Peyer's patch (tissue), 4 donors: Measurements from ENCODE around the gene MTMR6. TPM values are rescaled to one million over a fixed set of nuclear protein-coding genes. Genes with fewer than 3 reads are reported as not detected.

ENCODE experiments used
- DNase-seq, 3 donors: peaks; one replicate each; pipeline ENCODE4 v3.0.0-alpha.2; 2017 to 2019
- H3K27ac ChIP-seq, 4 donors: fragments of 200-600 bp; sonication (generic); one replicate each; pipeline ENCODE4 v1.5.1; 2016 to 2019
- H3K27me3 ChIP-seq, 2 donors: fragments of 200-600 bp; sonication (generic); one replicate each; pipeline ENCODE4 v1.5.1; 2019
- H3K36me3 ChIP-seq, 3 donors: fragments of 200-600 bp; sonication (generic); one replicate each; pipeline ENCODE4 v1.5.1; 2016 to 2019
- H3K4me1 ChIP-seq, 4 donors: fragments of 200-600 bp; sonication (generic); one replicate each; pipeline ENCODE4 v1.5.1; 2016 to 2019
- H3K4me3 ChIP-seq, 4 donors: fragments of 200-600 bp; sonication (generic); 1 replicate in 3 of 4; 2 replicates in 1 of 4; pipeline ENCODE4 v1.5.1; 2016 to 2019; ENCODE audit warnings: mild to moderate bottlenecking in 1 of 4
- H3K9me3 ChIP-seq, 4 donors: fragments of 200-600 bp; sonication (generic); one replicate each; pipeline ENCODE4 v1.5.1; 2016 to 2019; ENCODE audit warnings: mild to moderate bottlenecking in 1 of 4
- CTCF ChIP-seq, 6 experiments: fragments of 450-650 bp in 4 of 6; fragments of 200-600 bp in 2 of 6; sonication (generic) in 1 of 6; IDR thresholded peaks; one replicate each; pipeline ENCODE4 v1.5.1; 2017 to 2019; ENCODE audit warnings: antibody characterized with exemption in 6 of 6, mild to moderate bottlenecking in 3 of 6, moderate library complexity in 1 of 6
- POLR2A ChIP-seq, 2 donors: fragments of 450-650 bp; IDR thresholded peaks; one replicate each; pipeline ENCODE4 v1.5.1; 2017; ENCODE audit warnings: antibody characterized with exemption in 2 of 2, mild to moderate bottlenecking in 2 of 2, moderate library complexity in 2 of 2
- total RNA-seq, 4 donors: library from RNA; depleted of rRNA; stranded (reverse); fragments of >200 nt; gene quantifications; one replicate each; pipeline ENCODE4 v1.1.0, GENCODE V29; 2016

MTMR6 gene
- total RNA-seq, 4 donors from 2014 or later: 6.4 to 14.9 (median 10.6) TPM

- Histone ChIP-seq H3K4me3 (no peak overlapping the region), H3K36me3 (peaks cover 0 to 64% (median 0%) of the 10 kb centered on the region in 3 donors), H3K27ac (no peak overlapping the region), H3K9me3 (no peaks in the 10 kb centered on the region), H3K4me1 (no peaks in the 10 kb centered on the region), H3K27me3 (no peaks in the 10 kb centered on the region)
- TF ChIP-seq CTCF (IDR thresholded peaks at IDR 0.05) (no peak), POLR2A (IDR thresholded peaks at IDR 0.05) (no peak)
- DNase-seq: no peak
Observed at GRCh38 chr13:25252225-25252624, 35.1 kb downstream of the MTMR6 start.

GRCh38 chr13:25249001-25249543, 38.2 kb downstream of the MTMR6 start:
- Histone ChIP-seq H3K27ac (no peak overlapping the region), H3K27me3 (no peaks in the 10 kb centered on the region), H3K9me3 (no peaks in the 10 kb centered on the region), H3K4me1 (no peaks in the 10 kb centered on the region), H3K36me3 (peaks cover 0 to 39% (median 0%) of the 10 kb centered on the region in 3 donors), H3K4me3 (no peak overlapping the region)
- DNase-seq: no peak
- TF ChIP-seq CTCF (IDR thresholded peaks at IDR 0.05) (no peak), POLR2A (IDR thresholded peaks at IDR 0.05) (no peak)

- H3K27me3 ChIP-seq: no peaks in the 10 kb centered on the region
- no peaks in the 10 kb centered on the region for H3K9me3 ChIP-seq
- no peak overlapping the region for H3K27ac ChIP-seq
- TF ChIP-seq CTCF (IDR thresholded peaks at IDR 0.05) (no peak), POLR2A (IDR thresholded peaks at IDR 0.05) (no peak)
- no peaks in the 10 kb centered on the region for H3K4me1 ChIP-seq
- no peak for DNase-seq
- no peak overlapping the region for H3K4me3 ChIP-seq
- H3K36me3 ChIP-seq: peaks cover 0 to 31% (median 0%) of the 10 kb centered on the region in 3 donors
Observed at GRCh38 chr13:25248071-25248470, 39.2 kb downstream of the MTMR6 start.

- TF ChIP-seq CTCF (IDR thresholded peaks at IDR 0.05): no peak
- TF ChIP-seq POLR2A (IDR thresholded peaks at IDR 0.05): no peak
- Histone ChIP-seq H3K27ac (no peak overlapping the region), H3K4me1 (no peaks in the 10 kb centered on the region), H3K36me3 (peaks cover 0 to 24% (median 0%) of the 10 kb centered on the region in 3 donors), H3K4me3 (no peak overlapping the region), H3K27me3 (no peaks in the 10 kb centered on the region), H3K9me3 (no peaks in the 10 kb centered on the region)
- DNase-seq: no peak
Observed at GRCh38 chr13:25247360-25247759, 39.9 kb downstream of the MTMR6 start.

GRCh38 chr13:25244123-25244522, 43.2 kb downstream of the MTMR6 start:
- DNase-seq: no peak
- Histone ChIP-seq H3K27me3 (no peaks in the 10 kb centered on the region), H3K9me3 (no peaks in the 10 kb centered on the region), H3K27ac (no peak overlapping the region), H3K4me3 (no peak overlapping the region), H3K36me3 (peaks cover 0 to 7% (median 0%) of the 10 kb centered on the region in 3 donors), H3K4me1 (no peaks in the 10 kb centered on the region)
- TF ChIP-seq CTCF (IDR thresholded peaks at IDR 0.05) (no peak), POLR2A (IDR thresholded peaks at IDR 0.05) (no peak)

DNA sequence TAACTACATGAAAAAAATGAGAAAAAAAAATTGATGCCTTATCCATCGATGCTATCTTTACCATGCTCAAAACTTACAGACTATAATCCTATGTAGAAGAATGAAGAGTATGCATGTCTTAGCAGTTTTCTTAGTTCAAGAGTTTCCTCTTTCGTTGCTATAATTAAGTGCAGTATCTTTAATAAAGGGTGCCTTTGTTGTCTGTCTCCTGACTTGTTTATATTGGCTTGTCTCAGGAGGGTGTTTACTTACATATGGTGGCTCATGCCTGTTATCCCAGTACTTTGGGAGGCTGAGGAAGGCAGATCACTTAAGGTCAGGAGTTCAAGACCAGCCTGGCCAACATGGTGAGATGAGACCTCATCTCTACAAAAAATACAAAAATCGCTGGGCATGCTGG, 44.3 kb downstream of the MTMR6 start:
- H3K36me3 ChIP-seq: peaks cover 0 to 7% (median 0%) of the 10 kb centered on the region in 3 donors
- H3K9me3 ChIP-seq: no peaks in the 10 kb centered on the region
- no peak for DNase-seq
- no peaks in the 10 kb centered on the region for H3K27me3 ChIP-seq
- H3K4me3 ChIP-seq: no peak overlapping the region
- no peaks in the 10 kb centered on the region for H3K4me1 ChIP-seq
- no peak overlapping the region for H3K27ac ChIP-seq
- no peak for TF ChIP-seq CTCF (IDR thresholded peaks at IDR 0.05)
- no peak for TF ChIP-seq POLR2A (IDR thresholded peaks at IDR 0.05)
